ENCODE results near the gene ATMIN. TPM values are rescaled to one million over a fixed set of nuclear protein-coding genes. Genes with fewer than 3 reads are reported as not detected.

Gene ATMIN
- total and polyA plus RNA-seq, 2 donors (not counting 3 experiments of a cell fraction or from before 2014, with no cell fraction given): 15.0 to 22.4 TPM

DNA sequence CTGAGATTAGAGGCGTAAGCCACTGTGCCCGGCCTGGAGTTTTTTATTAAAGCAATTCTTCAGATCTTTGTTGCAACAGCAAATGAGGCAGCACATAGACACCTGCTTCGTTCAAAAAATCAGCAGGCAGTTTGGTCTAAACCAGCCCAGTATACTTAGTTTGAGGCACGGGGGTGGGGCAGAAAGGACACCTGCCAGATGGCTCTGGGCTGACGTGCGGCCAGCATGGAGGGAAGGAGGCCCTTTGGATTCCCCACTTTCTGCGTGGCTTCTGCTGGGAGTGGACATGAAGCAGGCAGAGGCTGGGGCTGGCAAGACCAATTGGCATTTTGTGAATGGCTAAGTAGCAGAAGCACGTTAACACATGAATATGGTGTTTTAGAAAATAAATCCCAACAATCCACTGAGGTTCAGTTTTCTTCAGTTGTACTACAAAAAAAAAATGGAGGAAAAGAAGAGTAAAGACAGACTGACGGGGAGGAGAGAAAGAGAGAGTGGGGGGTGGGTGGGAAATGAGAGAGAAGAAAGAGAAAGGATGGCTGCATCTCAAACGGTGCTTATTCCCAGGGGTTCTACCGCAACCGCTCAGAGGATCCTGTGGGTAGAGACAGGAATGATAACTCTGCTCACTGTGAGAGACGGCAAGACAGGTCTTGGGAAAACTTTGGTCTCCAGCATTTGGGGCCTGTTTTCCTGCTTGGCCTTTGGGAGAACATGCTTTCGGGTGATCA is 25.1 kb downstream of the ATMIN start:
- Histone ChIP-seq H3K4me1 (ENCODE audit: control insufficient read depth, extremely low read depth, insufficient read depth, low read length) (no peaks in the 10 kb centered on the region), H3K4me3 (replicated peaks in 1 of 3; ENCODE audit: insufficient read depth in 1 of 3, low read depth in 1 of 3, low read length in 3 of 3) (no peak overlapping the region), H3K9ac (replicated peaks; ENCODE audit: extremely low read depth, insufficient read depth, low read length) (no peak overlapping the region), H2AFZ (ENCODE audit: low read depth, low read length) (no peak overlapping the region), H4K20me1 (replicated peaks; ENCODE audit: control insufficient read depth, extremely low read depth, insufficient read depth, low read length) (no peaks in the 10 kb centered on the region), H3K79me2 (ENCODE audit: control insufficient read depth, insufficient read depth, low read length) (no peaks in the 10 kb centered on the region), H3K36me3 (ENCODE audit: control insufficient read depth in 2 of 2, extremely low read depth in 1 of 2, insufficient read depth in 2 of 2, low read length in 2 of 2) (no peaks in the 10 kb centered on the region), H3K27ac (ENCODE audit: insufficient read depth, low read depth, low read length) (no peak overlapping the region), H3K4me2 (ENCODE audit: insufficient read depth, low read length) (no peak overlapping the region), H3K27me3 (ENCODE audit: control insufficient read depth in 2 of 2, insufficient read depth in 2 of 2, low read length in 2 of 2) (no peaks in the 10 kb centered on the region), H3K9me3 (replicated peaks; ENCODE audit: control insufficient read depth, insufficient read depth, low read length) (no peaks in the 10 kb centered on the region), H3K9me1 (replicated peaks; ENCODE audit: control insufficient read depth, extremely low read depth, insufficient read depth, low read length) (no peaks in the 10 kb centered on the region)
- no peak for FAIRE-seq
- BruUV-seq (replicated peaks): no TSS peak
- dilution Hi-C loops (cut with MboI; ENCODE audit: extremely low pct_ligation_motif_present, low sequenced_read_pairs) (no loop called here), intact Hi-C loops (cut with micrococcal nuclease) (no loop called here)
- TF ChIP-seq GATA2 (IDR thresholded peaks at IDR 0.05; ENCODE audit: insufficient read depth, insufficient read length, low read depth, low read length) (no peak), JUN (IDR thresholded peaks at IDR 0.05; ENCODE audit: borderline replicate concordance, insufficient read depth, insufficient read length, low read depth) (no peak), EZH2 (IDR thresholded peaks at IDR 0.05; ENCODE audit: borderline replicate concordance, low read depth, low read length, severe bottlenecking) (no peak), MYC (IDR thresholded peaks at IDR 0.05; ENCODE audit: low read depth, low read length) (no peak), POLR2A (IDR thresholded peaks at IDR 0.05; ENCODE audit: low read depth, low read length) (no peak), POLR2AphosphoS5 (IDR thresholded peaks at IDR 0.05; ENCODE audit: insufficient read depth, low read depth, low read length) (no peak), FOS (IDR thresholded peaks at IDR 0.05; ENCODE audit: borderline replicate concordance, insufficient read depth, low read length) (no peak)
- TF ChIP-seq, protein P1, sequence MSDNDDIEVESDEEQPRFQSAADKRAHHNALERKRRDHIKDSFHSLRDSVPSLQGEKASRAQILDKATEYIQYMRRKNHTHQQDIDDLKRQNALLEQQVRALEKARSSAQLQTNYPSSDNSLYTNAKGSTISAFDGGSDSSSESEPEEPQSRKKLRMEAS (IDR thresholded peaks at IDR 0.05; ENCODE audit: insufficient read depth, insufficient read length): no peak
- TF ChIP-seq, protein P2, sequence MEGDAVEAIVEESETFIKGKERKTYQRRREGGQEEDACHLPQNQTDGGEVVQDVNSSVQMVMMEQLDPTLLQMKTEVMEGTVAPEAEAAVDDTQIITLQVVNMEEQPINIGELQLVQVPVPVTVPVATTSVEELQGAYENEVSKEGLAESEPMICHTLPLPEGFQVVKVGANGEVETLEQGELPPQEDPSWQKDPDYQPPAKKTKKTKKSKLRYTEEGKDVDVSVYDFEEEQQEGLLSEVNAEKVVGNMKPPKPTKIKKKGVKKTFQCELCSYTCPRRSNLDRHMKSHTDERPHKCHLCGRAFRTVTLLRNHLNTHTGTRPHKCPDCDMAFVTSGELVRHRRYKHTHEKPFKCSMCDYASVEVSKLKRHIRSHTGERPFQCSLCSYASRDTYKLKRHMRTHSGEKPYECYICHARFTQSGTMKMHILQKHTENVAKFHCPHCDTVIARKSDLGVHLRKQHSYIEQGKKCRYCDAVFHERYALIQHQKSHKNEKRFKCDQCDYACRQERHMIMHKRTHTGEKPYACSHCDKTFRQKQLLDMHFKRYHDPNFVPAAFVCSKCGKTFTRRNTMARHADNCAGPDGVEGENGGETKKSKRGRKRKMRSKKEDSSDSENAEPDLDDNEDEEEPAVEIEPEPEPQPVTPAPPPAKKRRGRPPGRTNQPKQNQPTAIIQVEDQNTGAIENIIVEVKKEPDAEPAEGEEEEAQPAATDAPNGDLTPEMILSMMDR (IDR thresholded peaks at IDR 0.05; ENCODE audit: extremely low read depth in 1 of 2, insufficient read depth in 1 of 2, low read depth in 1 of 2, low read length in 2 of 2): no peak
- ChIA-PET CTCF (no interaction called here), POLR2A (no interaction called here)
- DNase-seq (ENCODE audit: low read depth, low spot score): no peak

All from endothelial cell of umbilical vein (primary cell).